ENCODE data around the gene UTRN. TPM values are rescaled to one million over a fixed set of nuclear protein-coding genes. Genes with fewer than 3 reads are reported as not detected.

The UTRN gene
- total RNA-seq, 1 donor from 2014 or later: 146 TPM

- no peak for TF ChIP-seq CTCF (IDR thresholded peaks at IDR 0.05; ENCODE audit: unreplicated experiment)
- peak overlapping the region; percentile 98 for H3K27ac Mint-ChIP-seq
- peaks cover 3% of the 10 kb centered on the region for H3K9me3 Mint-ChIP-seq
- peaks cover 31% of the 10 kb centered on the region for H3K4me1 Mint-ChIP-seq
- no peaks in the 10 kb centered on the region for H3K36me3 Mint-ChIP-seq
- H3K27me3 Mint-ChIP-seq (ENCODE audit: low read depth): no peaks in the 10 kb centered on the region
- peak in 1 of 2 experiments; percentile 49 for DNase-seq (ENCODE audit: low spot score in 2 of 2, unreplicated experiment in 2 of 2)
- H3K4me3 Mint-ChIP-seq: peak overlapping the region; percentile 18
These were observed 20.7 kb upstream of the UTRN start for GRCh38 chr6:144264270-144265060.

- peak overlapping the region; percentile 23 for H3K4me3 Mint-ChIP-seq
- peaks cover 3% of the 10 kb centered on the region for H3K9me3 Mint-ChIP-seq
- H3K27ac Mint-ChIP-seq: peak overlapping the region; percentile 98
- H3K36me3 Mint-ChIP-seq: no peaks in the 10 kb centered on the region
- no peak for TF ChIP-seq CTCF (IDR thresholded peaks at IDR 0.05; ENCODE audit: unreplicated experiment)
- no peaks in the 10 kb centered on the region for H3K27me3 Mint-ChIP-seq (ENCODE audit: low read depth)
- DNase-seq (ENCODE audit: low spot score in 2 of 2, unreplicated experiment in 2 of 2): no peak
- peaks cover 31% of the 10 kb centered on the region for H3K4me1 Mint-ChIP-seq
These were observed 20.1 kb upstream of the UTRN start for GRCh38 chr6:144265061-144265357.

GRCh38 chr6:144265390-144265789, 19.7 kb upstream of the UTRN start:
- Mint-ChIP-seq H3K36me3 (peaks cover under 1% of the 10 kb centered on the region), H3K9me3 (peaks cover 7% of the 10 kb centered on the region), H3K27me3 (ENCODE audit: low read depth) (no peaks in the 10 kb centered on the region), H3K27ac (peak overlapping the region; percentile 98), H3K4me3 (peak overlapping the region; percentile 23), H3K4me1 (peaks cover 31% of the 10 kb centered on the region)
- TF ChIP-seq CTCF (IDR thresholded peaks at IDR 0.05; ENCODE audit: unreplicated experiment): no peak
- DNase-seq (ENCODE audit: low spot score in 2 of 2, unreplicated experiment in 2 of 2): no peak

GRCh38 chr6:144266091-144266649, 19.0 kb upstream of the UTRN start:
- Mint-ChIP-seq H3K4me1 (peaks cover 31% of the 10 kb centered on the region), H3K4me3 (peak overlapping the region; percentile 26)

GRCh38 chr6:144268794-144269349, 16.3 kb upstream of the UTRN start:
- no peak for TF ChIP-seq CTCF (IDR thresholded peaks at IDR 0.05; ENCODE audit: unreplicated experiment)
- H3K9me3 Mint-ChIP-seq: peaks cover 17% of the 10 kb centered on the region
- no peak overlapping the region for H3K27ac Mint-ChIP-seq
- peaks cover 26% of the 10 kb centered on the region for H3K4me1 Mint-ChIP-seq
- H3K36me3 Mint-ChIP-seq: peaks cover 7% of the 10 kb centered on the region
- H3K4me3 Mint-ChIP-seq: no peak overlapping the region
- no peak for DNase-seq (ENCODE audit: low spot score in 2 of 2, unreplicated experiment in 2 of 2)
- no peaks in the 10 kb centered on the region for H3K27me3 Mint-ChIP-seq (ENCODE audit: low read depth)

More at GRCh38 chr6:144266091-144266649, 19.0 kb upstream of the UTRN start:
- Mint-ChIP-seq H3K36me3 (peaks cover 4% of the 10 kb centered on the region), H3K27ac (peak overlapping the region; percentile 93), H3K27me3 (ENCODE audit: low read depth) (no peaks in the 10 kb centered on the region), H3K9me3 (peaks cover 11% of the 10 kb centered on the region)
- peak; percentile 31 to 59 for DNase-seq (ENCODE audit: low spot score in 2 of 2, unreplicated experiment in 2 of 2)
- no peak for TF ChIP-seq CTCF (IDR thresholded peaks at IDR 0.05; ENCODE audit: unreplicated experiment)

Data from mesothelial cell of epicardium (in vitro differentiated cells).